Breast epithelium (tissue), 3 donors: Measurements from ENCODE around the gene SLC9A4.

ENCODE experiments used
- CTCF ChIP-seq, 3 donors: fragments of 450-650 bp; IDR thresholded peaks; one replicate each; pipeline ENCODE4 v1.5.1; 2016 to 2017; ENCODE audit warnings: antibody characterized with exemption in 3 of 3, mild to moderate bottlenecking in 3 of 3, moderate library complexity in 3 of 3
- POLR2AphosphoS5 ChIP-seq, 3 donors: sonication (generic); formaldehyde crosslinking; IDR thresholded peaks; one replicate each; pipeline ENCODE4 v1.6.1; 2017; ENCODE audit warnings: antibody characterized with exemption in 3 of 3

GRCh38 chr2:102455061-102455670, 17.9 kb upstream of the SLC9A4 start:
- TF ChIP-seq CTCF (IDR thresholded peaks at IDR 0.05): no peak
- no peak for TF ChIP-seq POLR2AphosphoS5 (IDR thresholded peaks at IDR 0.05)
